ENCODE data around the gene BCL2L15.

BCL2L15 gene

DNA sequence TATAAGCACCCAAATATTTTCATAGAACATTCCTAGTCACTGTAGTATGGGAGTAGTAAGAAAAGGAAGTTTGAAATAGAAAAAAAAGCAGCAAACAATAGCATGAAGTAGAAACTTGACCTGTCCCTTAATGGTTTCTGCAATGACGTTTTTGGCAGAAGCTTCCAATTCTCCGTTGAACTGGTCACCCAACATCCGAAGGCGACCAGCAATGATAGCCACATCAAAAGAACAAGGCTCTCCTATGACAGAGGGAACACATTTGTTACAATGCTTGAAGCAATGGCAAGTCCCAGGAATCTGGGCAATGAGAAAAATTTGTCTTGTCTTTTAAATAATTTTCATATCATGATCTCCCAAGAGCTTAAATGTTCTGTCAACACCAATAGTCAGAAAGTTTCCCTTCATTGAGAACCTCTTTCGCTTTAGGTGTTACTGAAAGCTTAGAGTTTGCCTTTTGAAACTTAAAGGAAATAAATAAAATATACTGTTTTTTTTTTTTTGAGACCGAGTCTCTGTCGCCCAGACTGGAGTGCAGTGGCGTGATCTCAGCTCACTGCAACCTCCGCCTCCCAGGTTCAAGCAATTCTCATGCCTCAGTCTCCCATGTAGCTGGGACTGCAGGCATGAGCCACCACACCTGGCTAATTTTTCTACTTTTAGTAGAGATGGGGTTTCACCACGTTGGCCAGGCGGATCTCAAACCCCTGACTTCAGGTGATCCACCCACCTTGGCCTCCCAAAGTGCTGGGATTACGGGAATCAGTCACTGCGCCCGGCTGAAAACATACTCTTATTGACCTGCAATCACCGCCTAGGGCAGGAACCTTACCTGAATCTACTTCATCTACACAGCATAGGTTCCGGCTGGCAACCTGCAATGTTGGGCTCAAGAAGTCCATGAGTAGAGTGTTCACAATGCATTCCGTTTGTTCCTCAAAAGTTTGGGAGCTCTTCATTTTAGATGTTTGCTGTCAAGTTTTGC, 672 bp downstream of the BCL2L15 start:
- H3K27ac ChIP-seq, result no peak overlapping the region
- TF ChIP-seq, protein P1, sequence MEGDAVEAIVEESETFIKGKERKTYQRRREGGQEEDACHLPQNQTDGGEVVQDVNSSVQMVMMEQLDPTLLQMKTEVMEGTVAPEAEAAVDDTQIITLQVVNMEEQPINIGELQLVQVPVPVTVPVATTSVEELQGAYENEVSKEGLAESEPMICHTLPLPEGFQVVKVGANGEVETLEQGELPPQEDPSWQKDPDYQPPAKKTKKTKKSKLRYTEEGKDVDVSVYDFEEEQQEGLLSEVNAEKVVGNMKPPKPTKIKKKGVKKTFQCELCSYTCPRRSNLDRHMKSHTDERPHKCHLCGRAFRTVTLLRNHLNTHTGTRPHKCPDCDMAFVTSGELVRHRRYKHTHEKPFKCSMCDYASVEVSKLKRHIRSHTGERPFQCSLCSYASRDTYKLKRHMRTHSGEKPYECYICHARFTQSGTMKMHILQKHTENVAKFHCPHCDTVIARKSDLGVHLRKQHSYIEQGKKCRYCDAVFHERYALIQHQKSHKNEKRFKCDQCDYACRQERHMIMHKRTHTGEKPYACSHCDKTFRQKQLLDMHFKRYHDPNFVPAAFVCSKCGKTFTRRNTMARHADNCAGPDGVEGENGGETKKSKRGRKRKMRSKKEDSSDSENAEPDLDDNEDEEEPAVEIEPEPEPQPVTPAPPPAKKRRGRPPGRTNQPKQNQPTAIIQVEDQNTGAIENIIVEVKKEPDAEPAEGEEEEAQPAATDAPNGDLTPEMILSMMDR (IDR thresholded peaks at IDR 0.05), result no peak
- TF ChIP-seq ZFX (IDR thresholded peaks at IDR 0.05; ENCODE audit: borderline replicate concordance), result no peak

DNA sequence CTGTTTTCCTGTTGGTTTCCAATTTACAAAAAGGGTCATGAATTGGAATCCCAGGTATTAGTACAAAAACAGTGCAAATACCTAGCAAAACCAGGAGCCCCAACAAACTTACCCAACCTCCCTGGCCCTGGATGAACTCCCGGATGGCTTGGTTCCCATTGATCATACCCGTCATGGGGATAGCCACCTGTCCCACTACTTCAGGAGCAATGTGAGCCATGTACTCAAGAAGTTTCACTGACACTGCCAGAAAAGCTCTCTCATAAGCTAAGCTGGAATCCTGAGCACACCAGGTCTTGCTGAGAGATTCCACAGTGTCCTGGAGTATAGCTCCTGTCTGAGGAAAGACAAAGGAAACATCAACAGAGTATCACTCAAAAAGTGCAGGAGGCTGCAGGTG, 5.7 kb downstream of the BCL2L15 start:
- no peak overlapping the region for H3K27ac ChIP-seq
- TF ChIP-seq, protein P1 (IDR thresholded peaks at IDR 0.05), result no peak

DNA sequence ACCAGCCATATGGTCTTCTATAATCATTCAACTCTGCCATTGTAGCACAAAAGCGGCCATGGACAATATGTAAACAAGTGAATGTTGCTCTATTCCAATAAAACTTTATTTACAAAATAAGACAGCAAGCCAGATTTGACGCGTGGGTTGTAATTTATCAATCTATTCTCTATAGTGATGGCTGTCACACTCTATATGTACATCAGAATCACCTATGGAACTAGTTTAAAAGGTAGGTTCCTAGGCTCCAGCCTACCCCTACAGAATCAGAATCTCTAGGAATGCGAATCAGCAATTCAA, 7.7 kb downstream of the BCL2L15 start:
- H3K27ac ChIP-seq, result no peak overlapping the region

GRCh38 chr1:113876176-113876575, 11.2 kb downstream of the BCL2L15 start:
- H3K27ac ChIP-seq, result no peak overlapping the region
- no peak for TF ChIP-seq ZFX (IDR thresholded peaks at IDR 0.05; ENCODE audit: borderline replicate concordance)
- TF ChIP-seq, protein P1 (IDR thresholded peaks at IDR 0.05), result no peak

More for the DNA sequence above, 7.7 kb downstream of the BCL2L15 start:
- no peak for TF ChIP-seq ZFX (IDR thresholded peaks at IDR 0.05; ENCODE audit: borderline replicate concordance)
- TF ChIP-seq, protein P1 (IDR thresholded peaks at IDR 0.05), result no peak

GRCh38 chr1:113875714-113876113, 11.7 kb downstream of the BCL2L15 start:
- TF ChIP-seq ZFX (IDR thresholded peaks at IDR 0.05; ENCODE audit: borderline replicate concordance), result no peak
- TF ChIP-seq, protein P1 (IDR thresholded peaks at IDR 0.05), result no peak
- H3K27ac ChIP-seq, result no peak overlapping the region

GRCh38 chr1:113874012-113874879, 13.1 kb downstream of the BCL2L15 start:
- no peak overlapping the region for H3K27ac ChIP-seq
- TF ChIP-seq, protein P1 (IDR thresholded peaks at IDR 0.05), result peak; percentile 36
- TF ChIP-seq ZFX (IDR thresholded peaks at IDR 0.05; ENCODE audit: borderline replicate concordance), result no peak

All from 22Rv1 (cell line).